Activated CD4-positive, alpha-beta T cell treated with anti-CD3 and anti-CD28 coated beads for 24 hours (primary cell): ENCODE measurements around the gene TMEM181.
"Not testable (repeated sequence)": the region's sequence is repeated elsewhere in the genome, so short reads cannot be mapped to it uniquely, and the experiment has no call there.

ENCODE experiments used
- DNase-seq, 2 donors: peaks; one replicate each; pipeline ENCODE4 v3.0.0-alpha.2; 2020; ENCODE audit warnings: low read depth in 2 of 2

The TMEM181 gene

GRCh38 chr6:158596861-158597260, 37.0 kb downstream of the TMEM181 start:
- no peak for DNase-seq

GRCh38 chr6:158597565-158597964, 37.7 kb downstream of the TMEM181 start:
- no peak for DNase-seq

GRCh38 chr6:158599635-158600034, 39.7 kb downstream of the TMEM181 start:
- DNase-seq: no peak

GRCh38 chr6:158603261-158604047, 43.6 kb downstream of the TMEM181 start:
- DNase-seq: no peak

GRCh38 chr6:158604048-158604406, 44.1 kb downstream of the TMEM181 start:
- no peak for DNase-seq

- peak; percentile 27 to 49 for DNase-seq
Measured at GRCh38 chr6:158605266-158605878, 45.5 kb downstream of the TMEM181 start.

GRCh38 chr6:158606011-158606410, 46.1 kb downstream of the TMEM181 start:
- DNase-seq: not testable (repeated sequence)

- DNase-seq: no peak
Measured at GRCh38 chr6:158606935-158607334, 47.0 kb downstream of the TMEM181 start.

GRCh38 chr6:158607411-158608170, 47.7 kb downstream of the TMEM181 start:
- no peak for DNase-seq

GRCh38 chr6:158608221-158608620, 48.3 kb downstream of the TMEM181 start:
- DNase-seq: no peak

GRCh38 chr6:158609455-158610155, 49.7 kb downstream of the TMEM181 start:
- no peak for DNase-seq

GRCh38 chr6:158610319-158610968, 50.6 kb downstream of the TMEM181 start:
- DNase-seq: no peak

GRCh38 chr6:158611039-158611438, 51.1 kb downstream of the TMEM181 start:
- no peak for DNase-seq

- no peak for DNase-seq
Measured at GRCh38 chr6:158611541-158612370, 51.9 kb downstream of the TMEM181 start.

- DNase-seq: not testable (repeated sequence)
Measured at GRCh38 chr6:158614606-158615005, 54.7 kb downstream of the TMEM181 start.

GRCh38 chr6:158618289-158618688, 58.4 kb downstream of the TMEM181 start:
- DNase-seq: not testable (repeated sequence)

GRCh38 chr6:158619922-158620801, 60.3 kb downstream of the TMEM181 start:
- DNase-seq: no peak

- DNase-seq: no peak
Measured at GRCh38 chr6:158620963-158621693, 61.2 kb downstream of the TMEM181 start.
